Measurements from ENCODE around the gene SRP68.

- TF ChIP-seq CTCF (conservative IDR thresholded peaks at IDR 0.05; ENCODE audit: low read length) (no peak), EZH2phosphoT487 (IDR thresholded peaks at IDR 0.05; ENCODE audit: borderline replicate concordance) (no peak)
Measured at GRCh38 chr17:76048711-76049110, 23.6 kb downstream of the SRP68 start.
